Measurements from ENCODE around the gene ATP5F1D.
"Not testable (repeated sequence)": the region's sequence is repeated elsewhere in the genome, so short reads cannot be mapped to it uniquely, and the experiment has no call there.

Gene ATP5F1D

GRCh38 chr19:1241417-1242095, at the start of gene ATP5F1D:
TSS of gene ATP5F1D (plus strand) at chr19:1241751. CDS start at chr19:1241851, 100 bp downstream.
- DNase-seq, result peak; percentile 93 to 94

DNA sequence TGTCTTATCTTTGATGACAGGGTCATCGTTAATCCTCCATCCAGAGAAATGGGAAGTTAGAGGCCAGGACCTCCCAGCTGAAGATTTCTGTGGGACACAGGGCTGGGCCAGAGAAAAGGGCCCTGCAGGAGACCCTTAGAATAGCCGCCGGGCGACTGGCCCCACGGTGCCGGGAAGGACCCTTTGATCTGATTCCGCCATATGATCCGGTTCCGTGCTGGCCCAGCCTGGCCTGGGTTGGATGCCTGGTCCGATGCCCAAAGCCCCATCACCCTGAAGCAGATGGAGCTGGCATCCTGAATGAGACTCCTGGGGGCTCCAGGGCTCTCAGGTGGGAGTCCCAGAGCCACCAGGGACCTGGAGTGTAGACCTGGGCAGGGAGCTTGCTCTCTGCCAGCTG, 42.0 kb upstream of the ATP5F1D start:
- no peak for DNase-seq

DNA sequence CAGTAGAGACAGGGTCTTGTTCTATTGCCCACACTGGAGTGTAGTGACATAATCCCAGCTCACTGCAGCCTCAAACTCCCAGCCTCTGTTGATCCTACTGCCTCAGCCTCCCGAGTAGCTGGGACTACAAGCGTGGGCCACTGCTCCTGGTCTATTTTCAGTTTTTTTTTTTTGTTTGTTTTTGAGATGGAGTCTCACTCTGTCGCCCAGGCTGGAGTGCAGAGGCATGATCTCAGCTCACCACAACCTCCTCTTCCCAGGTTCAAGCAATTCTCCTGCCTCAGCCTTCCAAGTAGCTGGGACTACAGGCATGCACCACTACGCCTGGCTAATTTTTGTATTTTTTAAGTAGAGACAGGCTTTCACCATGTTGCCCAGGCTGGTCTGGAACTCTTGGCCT, 40.9 kb upstream of the ATP5F1D start:
- not testable (repeated sequence) for DNase-seq

- DNase-seq, result peak; percentile 98 to 99
These were observed 36.1 kb upstream of the ATP5F1D start, which contains the start of gene STK11 for GRCh38 chr19:1205114-1206099. TSS of gene STK11 (plus strand) at chr19:1205778. CDS start at chr19:1206914, 1,136 bp downstream.

DNA sequence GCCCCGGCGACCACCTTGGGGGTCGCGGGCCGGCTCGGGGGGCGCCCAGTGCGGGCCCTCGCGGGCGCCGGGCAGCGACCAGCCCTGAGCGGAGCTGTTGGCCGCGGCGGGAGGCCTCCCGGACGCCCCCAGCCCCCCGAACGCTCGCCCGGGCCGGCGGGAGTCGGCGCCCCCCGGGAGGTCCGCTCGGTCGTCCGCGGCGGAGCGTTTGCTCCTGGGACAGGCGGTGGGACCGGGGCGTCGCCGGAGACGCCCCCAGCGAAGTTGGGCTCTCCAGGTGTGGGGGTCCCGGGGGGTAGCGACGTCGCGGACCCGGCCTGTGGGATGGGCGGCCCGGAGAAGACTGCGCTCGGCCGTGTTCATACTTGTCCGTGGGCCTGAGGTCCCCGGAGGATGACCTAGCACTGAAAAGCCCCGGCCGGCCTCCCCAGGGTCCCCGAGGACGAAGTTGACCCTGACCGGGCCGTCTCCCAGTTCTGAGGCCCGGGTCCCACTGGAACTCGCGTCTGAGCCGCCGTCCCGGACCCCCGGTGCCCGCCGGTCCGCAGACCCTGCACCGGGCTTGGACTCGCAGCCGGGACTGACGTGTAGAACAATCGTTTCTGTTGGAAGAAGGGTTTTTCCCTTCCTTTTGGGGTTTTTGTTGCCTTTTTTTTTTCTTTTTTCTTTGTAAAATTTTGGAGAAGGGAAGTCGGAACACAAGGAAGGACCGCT, 35.2 kb upstream of the ATP5F1D start:
- no peak for DNase-seq

DNA sequence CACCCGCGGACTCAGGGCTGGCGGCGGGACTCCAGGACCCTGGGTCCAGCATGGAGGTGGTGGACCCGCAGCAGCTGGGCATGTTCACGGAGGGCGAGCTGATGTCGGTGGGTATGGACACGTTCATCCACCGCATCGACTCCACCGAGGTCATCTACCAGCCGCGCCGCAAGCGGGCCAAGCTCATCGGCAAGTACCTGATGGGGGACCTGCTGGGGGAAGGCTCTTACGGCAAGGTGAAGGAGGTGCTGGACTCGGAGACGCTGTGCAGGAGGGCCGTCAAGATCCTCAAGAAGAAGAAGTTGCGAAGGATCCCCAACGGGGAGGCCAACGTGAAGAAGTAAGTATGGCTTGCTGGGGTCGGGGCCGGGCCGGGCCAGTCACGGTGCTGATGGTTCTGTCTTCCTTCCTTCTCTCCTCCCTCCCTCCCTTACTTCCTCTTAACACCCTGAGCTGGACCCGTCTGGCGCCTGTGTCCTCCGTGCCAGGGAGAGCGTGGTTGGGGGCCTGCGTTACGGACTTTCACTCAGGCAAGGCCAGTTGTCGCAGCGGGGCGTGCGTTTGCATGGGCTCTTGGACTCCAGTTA, 34.6 kb upstream of the ATP5F1D start:
- DNase-seq, result peak; percentile 35 to 37

DNA sequence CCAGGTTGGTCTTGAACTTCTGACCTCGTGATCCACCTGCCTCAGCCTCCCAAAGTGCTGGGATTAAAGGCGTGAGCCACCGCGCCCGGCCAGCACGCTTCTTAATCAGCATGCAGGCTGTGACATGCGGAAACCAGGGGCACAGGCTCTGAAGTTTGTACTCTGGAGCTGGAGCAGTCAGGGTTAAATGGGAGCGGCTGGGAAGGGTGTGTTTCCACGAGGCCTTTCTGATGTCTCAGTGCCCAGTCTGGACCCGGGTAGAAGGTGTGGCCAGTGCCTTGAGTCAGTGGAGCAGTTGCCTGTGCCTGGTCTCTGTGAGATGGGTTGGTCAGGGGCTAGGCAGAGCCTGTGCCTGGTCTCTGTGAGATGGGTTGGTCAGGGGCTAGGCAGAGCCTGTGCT, 32.7 kb upstream of the ATP5F1D start:
- DNase-seq, result not testable (repeated sequence)

- no peak for DNase-seq
These were observed 31.4 kb upstream of the ATP5F1D start for GRCh38 chr19:1210227-1210538.

GRCh38 chr19:1211494-1212234, 29.9 kb upstream of the ATP5F1D start:
- no peak for DNase-seq

GRCh38 chr19:1213391-1214286, 27.9 kb upstream of the ATP5F1D start:
- DNase-seq, result peak; percentile 82 to 84

- DNase-seq, result no peak
These were observed 27.2 kb upstream of the ATP5F1D start for GRCh38 chr19:1214299-1214861.

GRCh38 chr19:1214862-1215731, 26.5 kb upstream of the ATP5F1D start:
- no peak for DNase-seq

- no peak for DNase-seq
These were observed 24.8 kb upstream of the ATP5F1D start for GRCh38 chr19:1216756-1217155.

DNA sequence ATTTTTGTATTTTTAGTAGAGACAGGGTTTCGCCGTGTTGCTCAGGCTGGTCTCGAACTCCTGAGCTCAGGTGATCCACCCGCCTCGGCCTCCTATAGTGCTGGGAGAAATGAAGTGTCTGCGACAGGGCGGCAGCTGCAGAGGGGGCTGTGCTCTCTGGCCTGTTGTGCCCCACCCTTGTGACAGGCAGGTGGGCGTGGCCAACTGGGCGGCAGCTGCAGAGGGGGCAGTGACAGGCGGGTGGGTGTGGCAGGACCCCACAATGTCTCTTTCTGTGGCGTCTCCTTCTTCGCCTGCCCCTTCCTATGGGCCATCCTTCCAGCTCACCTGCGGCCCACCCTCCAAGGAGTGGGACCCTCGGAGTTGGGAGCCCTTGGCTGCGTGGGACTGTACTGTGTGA, 24.2 kb upstream of the ATP5F1D start:
- DNase-seq, result no peak

- DNase-seq, result no peak
These were observed 22.6 kb upstream of the ATP5F1D start for GRCh38 chr19:1218751-1219567.

- DNase-seq, result no peak
These were observed 21.6 kb upstream of the ATP5F1D start for GRCh38 chr19:1219786-1220476.

- DNase-seq, result no peak
These were observed 21.0 kb upstream of the ATP5F1D start for GRCh38 chr19:1220477-1220930.
